NCI-H82 (cell line): ENCODE data around the gene PPP1R12A.
A peak's percentile ranks its signal among the peaks of the same experiment; 100 is the strongest.

Source experiments
- DNase-seq: peaks from one replicate; lab custom pipeline; 2025; lab: John Stamatoyannopoulos, UW

The PPP1R12A gene

DNA sequence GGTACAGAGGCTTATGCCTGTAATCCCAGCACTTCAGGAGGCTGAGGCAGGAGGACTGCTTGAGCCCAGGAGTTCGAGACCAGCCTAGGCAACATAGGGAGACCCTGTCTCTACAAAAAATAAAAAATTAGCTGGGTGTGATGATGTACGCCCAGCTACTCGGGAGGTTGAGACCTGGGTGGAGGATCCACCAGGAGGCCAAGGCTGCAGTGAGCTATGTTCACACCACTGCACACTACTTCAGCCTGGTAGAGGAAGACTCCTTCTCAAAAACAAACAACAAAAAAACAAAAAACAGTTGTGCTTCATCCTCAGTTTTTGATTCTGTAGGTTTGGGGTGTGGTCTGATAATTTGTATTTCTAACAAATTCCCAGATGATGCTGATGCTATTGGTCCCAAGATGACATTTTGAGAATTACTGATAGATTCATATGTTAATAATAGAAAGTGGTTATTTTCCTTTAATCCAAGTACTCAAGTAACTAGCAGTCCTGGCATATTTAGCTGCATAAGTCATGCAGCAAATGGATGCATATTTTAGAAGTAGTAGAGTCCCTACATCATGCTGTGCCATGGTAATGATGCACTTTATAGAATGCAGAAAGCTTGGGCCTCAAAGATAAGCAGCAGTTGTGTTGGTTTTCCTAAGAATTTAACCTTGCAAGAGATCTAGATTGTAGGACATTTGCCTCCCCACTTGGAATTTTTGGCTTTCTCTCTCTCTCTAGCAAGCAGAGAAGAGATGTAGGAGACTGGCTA lies 168.0 kb downstream of the PPP1R12A start:
- DNase-seq: no peak

DNA sequence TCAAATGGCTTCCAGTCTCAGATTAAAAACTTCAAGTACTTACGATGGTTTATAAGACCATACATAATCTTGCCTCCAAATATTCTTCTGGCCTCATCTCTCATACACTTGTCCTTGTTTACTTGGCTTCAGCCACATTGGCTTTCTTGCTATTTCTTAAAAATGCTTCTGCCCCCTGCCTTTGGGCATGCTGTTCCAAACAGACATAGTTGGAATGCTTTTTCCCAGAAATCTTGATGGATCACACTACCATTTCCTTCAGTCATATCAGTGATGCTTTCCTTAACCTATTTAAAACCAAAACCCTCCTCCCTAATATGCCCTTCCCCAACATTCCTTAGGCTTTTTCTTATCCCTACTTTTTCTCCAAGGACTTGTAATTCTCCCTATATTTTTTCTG lies 169.7 kb downstream of the PPP1R12A start:
- no peak for DNase-seq

DNA sequence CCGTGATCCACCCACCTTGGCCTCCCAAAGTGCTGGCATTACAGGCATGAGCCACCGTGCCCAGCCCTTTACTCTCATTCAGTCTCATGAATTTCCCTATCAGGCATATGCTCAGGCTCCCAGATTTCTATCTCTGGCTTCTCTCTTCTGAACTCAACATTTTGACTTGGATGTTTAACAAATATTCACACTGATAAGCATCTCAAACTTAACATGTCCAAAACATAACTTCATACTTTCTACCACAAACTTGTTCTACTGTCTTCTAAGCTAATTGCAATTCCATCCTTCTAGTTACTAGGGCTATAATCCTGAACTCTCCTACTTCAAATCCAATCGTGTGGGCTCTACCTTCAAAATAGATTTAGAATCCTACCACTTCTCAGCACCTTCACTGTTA lies 170.3 kb downstream of the PPP1R12A start:
- DNase-seq: no peak

DNA sequence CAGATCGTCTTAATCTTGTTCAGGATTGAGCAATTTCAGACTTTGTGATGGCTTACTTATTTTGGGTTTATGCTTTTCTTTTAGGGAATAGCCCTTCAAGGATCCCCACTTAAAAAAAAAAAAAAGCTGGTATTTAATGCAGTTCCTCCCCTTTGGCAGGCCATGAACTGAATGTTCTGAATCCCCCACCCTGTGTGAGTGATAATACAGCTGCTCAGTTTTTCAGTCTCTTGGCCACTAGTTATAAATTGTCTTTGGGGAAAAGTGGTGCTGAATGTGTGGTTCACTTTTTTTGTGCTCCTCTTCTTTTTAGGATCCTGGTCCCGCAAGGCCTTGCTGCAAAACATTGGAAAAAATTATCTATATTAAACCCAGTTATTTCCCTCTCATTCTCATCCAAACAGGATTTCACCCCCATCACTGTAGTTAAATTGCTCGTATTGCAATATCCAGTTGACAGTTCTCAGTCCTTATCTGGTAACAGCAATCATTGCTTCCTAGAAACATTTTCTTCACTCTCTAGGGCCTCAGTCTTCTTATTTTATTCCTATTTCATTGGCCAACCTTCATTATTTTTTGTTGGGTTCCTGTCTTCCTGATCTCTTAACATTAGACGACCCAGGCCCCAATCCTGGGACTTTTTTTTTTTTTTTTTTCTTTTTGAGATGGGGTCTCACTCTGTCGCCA lies 171.0 kb downstream of the PPP1R12A start:
- DNase-seq: no peak

DNA sequence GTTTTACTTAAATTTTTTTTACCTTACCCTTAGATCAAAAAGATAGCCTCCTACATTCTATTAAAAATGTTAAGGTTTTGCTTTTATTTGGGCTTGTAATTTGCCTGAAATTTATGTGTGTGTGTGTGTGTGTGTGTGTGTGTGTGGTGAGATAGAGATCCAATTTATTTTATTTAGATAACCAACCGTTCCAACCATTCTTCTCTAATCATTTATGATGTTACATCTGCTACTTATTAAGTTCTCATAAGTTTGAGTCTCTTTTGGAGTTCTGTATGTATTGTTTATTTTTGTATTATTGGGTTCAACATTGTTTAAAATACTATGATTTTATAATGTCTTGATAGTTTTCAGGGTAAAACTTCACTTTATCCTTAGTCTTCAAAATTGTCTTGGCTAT lies 173.6 kb downstream of the PPP1R12A start:
- no peak for DNase-seq

DNA sequence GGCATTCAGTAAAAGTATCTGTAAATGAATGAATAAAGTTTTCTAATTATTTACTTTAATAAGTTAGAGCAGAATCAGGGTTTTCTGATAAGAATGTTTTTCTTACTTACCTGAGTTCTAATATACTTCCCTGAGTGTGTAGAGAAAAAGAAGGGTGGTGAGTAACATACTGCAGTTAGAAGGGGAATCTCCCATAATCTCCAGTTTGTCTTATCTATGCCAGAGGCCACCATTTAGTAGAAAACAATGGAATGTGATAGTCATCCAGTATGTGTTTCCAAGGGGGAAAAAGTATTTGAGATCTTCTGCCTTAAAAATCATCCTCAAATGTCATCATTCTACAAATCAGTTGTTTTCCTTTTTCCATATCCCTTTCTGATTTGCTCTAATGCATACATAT lies 187.6 kb downstream of the PPP1R12A start:
- DNase-seq: no peak

DNA sequence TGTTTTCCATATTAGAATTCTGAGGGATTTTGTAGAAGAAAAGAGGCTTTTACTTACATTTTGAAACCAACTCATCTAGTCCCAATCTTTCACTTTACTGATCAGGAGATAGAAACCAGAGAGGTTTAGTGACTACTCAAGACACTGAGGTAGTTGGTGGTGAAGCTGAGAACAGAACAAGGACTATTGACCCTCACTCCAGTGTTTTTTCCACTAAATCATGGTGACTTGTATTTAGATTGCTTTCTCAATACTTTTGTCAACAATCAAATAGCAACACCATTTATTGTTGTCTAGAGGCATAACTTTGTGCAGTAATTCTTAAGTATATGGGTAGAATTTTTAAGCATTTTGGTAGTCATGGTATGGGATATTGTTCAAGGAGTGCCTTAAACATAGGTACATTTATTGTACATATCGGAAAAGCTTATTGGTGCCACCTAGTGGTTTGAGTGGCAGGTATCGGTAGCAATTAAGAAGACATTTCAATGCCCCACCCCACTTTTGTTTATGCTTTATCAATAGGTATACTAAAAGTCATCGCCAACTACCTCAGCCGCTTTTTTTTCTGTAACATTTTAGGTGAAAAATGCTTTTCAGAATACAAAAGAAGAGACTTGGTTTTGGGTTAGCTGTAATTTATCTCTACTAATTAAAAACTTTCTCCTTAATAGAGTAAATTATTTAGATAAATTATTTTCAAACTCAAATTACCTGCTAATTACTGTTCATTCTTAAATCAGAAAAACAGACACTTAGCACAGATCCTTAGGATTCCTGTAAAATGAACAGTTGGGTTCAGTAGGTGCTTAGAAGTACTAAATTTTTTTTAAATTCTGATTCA lies 196.8 kb downstream of the PPP1R12A start:
- peak; percentile 87 for DNase-seq

DNA sequence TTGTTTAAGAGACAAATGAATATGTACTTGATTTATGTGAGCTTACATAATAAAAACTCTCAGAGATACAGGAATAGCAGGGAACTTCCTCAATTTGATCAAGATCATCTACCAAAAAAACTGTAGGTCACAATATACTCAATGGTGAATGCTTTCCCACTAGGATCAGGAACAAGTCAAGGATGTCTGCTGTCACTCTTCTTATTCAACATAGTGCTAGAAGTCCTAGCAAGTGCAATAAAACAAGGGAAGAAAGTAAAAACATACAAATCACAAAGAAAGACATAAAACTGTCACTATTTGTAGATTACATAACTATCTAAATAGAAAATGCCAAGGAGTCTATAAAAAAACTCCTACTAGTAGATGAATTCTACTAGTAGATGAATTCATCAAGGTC lies 202.3 kb downstream of the PPP1R12A start:
- DNase-seq: no peak

DNA sequence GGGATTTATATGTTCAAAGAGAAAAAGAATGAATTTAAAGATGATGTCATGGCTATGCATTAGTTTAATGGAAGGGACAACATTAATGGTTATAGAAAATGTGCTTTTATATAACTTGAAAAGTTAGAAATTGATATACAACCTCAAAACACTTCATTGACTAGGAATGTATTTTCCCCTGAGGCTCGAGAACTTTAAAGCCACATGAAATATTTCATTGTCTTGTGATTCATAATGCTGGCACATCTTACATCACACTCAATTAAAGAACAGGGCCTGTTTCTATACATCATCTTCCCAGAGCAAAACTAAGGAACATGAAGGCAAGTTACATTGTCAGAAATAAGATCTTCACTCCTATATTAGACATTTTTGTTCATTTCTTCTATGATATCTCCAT lies 208.9 kb downstream of the PPP1R12A start:
- no peak for DNase-seq
